Measurements from ENCODE around the gene SH2B3. TPM values are rescaled to one million over a fixed set of nuclear protein-coding genes. Genes with fewer than 3 reads are reported as not detected.

SH2B3 gene
- total and polyA plus RNA-seq, 2 experiments from 2014 or later = 8.1 to 59.3 TPM

GRCh38 chr12:111440631-111441030 lies 34.9 kb downstream of the SH2B3 start:
- Histone ChIP-seq H3K79me2 (replicated peaks; ENCODE audit: insufficient read depth) (peaks cover 78% of the 10 kb centered on the region), H3K4me1 (ENCODE audit: insufficient read depth) (peaks cover 29% of the 10 kb centered on the region), H3K4me3 (no peak overlapping the region), H3F3A (replicated peaks; ENCODE audit: low read depth) (peaks cover 13% of the 10 kb centered on the region; the same call in 1 of the 2 replicates), H3K27me3 (ENCODE audit: insufficient read depth) (no peaks in the 10 kb centered on the region), H2AFZ (no peak overlapping the region), H3K36me3 (ENCODE audit: insufficient read depth) (no peaks in the 10 kb centered on the region), H3K4me2 (no peak overlapping the region), H4K20me1 (replicated peaks; ENCODE audit: insufficient read depth) (peaks cover 33% of the 10 kb centered on the region), H3K9me2 (ENCODE audit: insufficient read depth) (no peaks in the 10 kb centered on the region), H3K27ac (ENCODE audit: low read depth) (0 out of 2 replicates have a peak overlapping the region, but pooled peaks have one; percentile 45)
- TF ChIP-seq JUNB (IDR thresholded peaks at IDR 0.05; ENCODE audit: unreplicated experiment) = no peak
- no peak for TF ChIP-seq ZNF114 (CRISPR knock-in tag; IDR thresholded peaks at IDR 0.05)
- no peak for TF ChIP-seq CREB1 (CRISPR knock-in tag; IDR thresholded peaks at IDR 0.05; ENCODE audit: low read depth)
- H3K9me3 Mint-ChIP-seq = no peaks in the 10 kb centered on the region; the same call in 1 of the 3 replicates
- ATAC-seq (no peak), DNase-seq (ENCODE audit: low spot score) (no peak)
- H3K27ac Mint-ChIP-seq = peak overlapping the region; percentile 8; the same call in 1 of the 2 replicates
- no peak overlapping the region; the same call in 2 of the 3 replicates for H3K4me3 Mint-ChIP-seq
- peaks cover 22% of the 10 kb centered on the region for H3K27me3 Mint-ChIP-seq (ENCODE audit: insufficient read depth, low read depth, poor library complexity)
- peaks cover 21% of the 10 kb centered on the region for H3K36me3 Mint-ChIP-seq (ENCODE audit: low read depth)
- peaks cover 56% of the 10 kb centered on the region for H3K4me1 Mint-ChIP-seq

- Histone ChIP-seq H3K4me1 (ENCODE audit: insufficient read depth) (peaks cover 24% of the 10 kb centered on the region), H3K4me3 (no peak overlapping the region), H3F3A (replicated peaks; ENCODE audit: low read depth) (peaks cover 13% of the 10 kb centered on the region; the same call in 1 of the 2 replicates), H3K27ac (ENCODE audit: low read depth) (no peak overlapping the region), H4K20me1 (replicated peaks; ENCODE audit: insufficient read depth) (peaks cover 34% of the 10 kb centered on the region), H3K9me2 (ENCODE audit: insufficient read depth) (no peaks in the 10 kb centered on the region), H2AFZ (no peak overlapping the region), H3K36me3 (ENCODE audit: insufficient read depth) (no peaks in the 10 kb centered on the region; the same call in 1 of the 2 replicates), H3K4me2 (no peak overlapping the region), H3K79me2 (replicated peaks; ENCODE audit: insufficient read depth) (peaks cover 71% of the 10 kb centered on the region), H3K27me3 (ENCODE audit: insufficient read depth) (no peaks in the 10 kb centered on the region)
- H3K36me3 Mint-ChIP-seq (ENCODE audit: low read depth) = peaks cover 26% of the 10 kb centered on the region
- no peaks in the 10 kb centered on the region; the same call in 1 of the 3 replicates for H3K9me3 Mint-ChIP-seq
- no peak for DNase-seq (ENCODE audit: low spot score)
- ATAC-seq = no peak
- no peak overlapping the region for H3K27ac Mint-ChIP-seq
- no peak overlapping the region for H3K4me3 Mint-ChIP-seq
- peaks cover 56% of the 10 kb centered on the region for H3K4me1 Mint-ChIP-seq
- peaks cover 25% of the 10 kb centered on the region for H3K27me3 Mint-ChIP-seq (ENCODE audit: insufficient read depth, low read depth, poor library complexity)
- TF ChIP-seq NANOG (IDR thresholded peaks at IDR 0.05; ENCODE audit: borderline replicate concordance) (no peak), CTCF (conservative IDR thresholded peaks at IDR 0.05; ENCODE audit: low read depth in 2 of 2) (no peak), ZNF462 (CRISPR knock-in tag; IDR thresholded peaks at IDR 0.05) (no peak), JUNB (IDR thresholded peaks at IDR 0.05; ENCODE audit: unreplicated experiment) (no peak), REST (IDR thresholded peaks at IDR 0.05; ENCODE audit: unreplicated experiment) (no peak)
Observed at GRCh38 chr12:111441107-111441928, 35.6 kb downstream of the SH2B3 start.

Data from GM23338 (cell line).